GM12875 (cell line): Measurements from ENCODE around the gene ART3.

Experiments
- H3K4me3 ChIP-seq: one replicate; pipeline ENCODE4 v1.5.1; 2011; ENCODE audit warnings: low read depth, low read length, control low read depth
- CTCF ChIP-seq: IDR thresholded peaks from 2 replicates; pipeline ENCODE4 v1.5.1; 2011; ENCODE audit warnings: low read depth, mild to moderate bottlenecking, control low read depth, inconsistent platforms, low read length, moderate library complexity, borderline replicate concordance; ENCODE audit not compliant: insufficient read depth

Gene ART3

DNA sequence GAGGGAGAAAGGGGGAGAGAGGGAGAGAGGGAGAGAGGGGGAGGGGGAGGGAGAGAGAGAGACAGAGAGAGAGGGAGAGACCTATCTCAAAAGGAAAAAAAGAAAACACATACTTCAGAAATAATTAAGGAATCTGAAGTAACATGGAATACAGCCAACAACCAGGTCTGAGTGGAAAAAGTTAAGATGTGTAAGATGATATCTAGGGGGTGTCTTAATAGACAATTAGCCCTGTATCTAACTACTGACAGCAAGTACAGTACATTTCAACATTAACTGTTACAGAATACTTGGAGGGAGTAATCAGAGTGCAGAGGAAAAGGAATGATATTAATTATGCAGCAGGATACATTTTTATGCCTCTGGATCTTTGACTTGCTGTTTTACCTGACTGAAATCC, 51.3 kb downstream of the ART3 start:
- H3K4me3 ChIP-seq: no peak overlapping the region
- TF ChIP-seq CTCF: no peak

DNA sequence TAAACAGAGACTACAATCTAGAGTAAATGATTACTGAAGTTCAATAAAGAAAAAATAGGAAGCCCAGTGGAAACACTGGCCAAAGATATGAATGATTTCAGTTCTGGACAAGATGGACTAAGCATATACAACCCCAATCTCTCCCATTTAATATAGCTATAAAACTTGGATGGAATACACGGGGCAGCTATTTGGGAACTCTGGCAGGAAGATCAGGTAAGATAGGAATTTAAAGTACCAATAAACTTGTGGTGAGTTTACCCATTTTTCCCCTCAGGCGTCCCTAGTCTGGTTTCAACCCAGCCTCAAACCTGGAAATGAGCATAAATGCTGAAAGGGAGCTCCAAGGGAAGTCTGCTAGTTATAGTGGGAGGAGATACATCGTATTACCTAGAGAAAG, 53.2 kb downstream of the ART3 start:
- no peak overlapping the region for H3K4me3 ChIP-seq
- no peak for TF ChIP-seq CTCF

DNA sequence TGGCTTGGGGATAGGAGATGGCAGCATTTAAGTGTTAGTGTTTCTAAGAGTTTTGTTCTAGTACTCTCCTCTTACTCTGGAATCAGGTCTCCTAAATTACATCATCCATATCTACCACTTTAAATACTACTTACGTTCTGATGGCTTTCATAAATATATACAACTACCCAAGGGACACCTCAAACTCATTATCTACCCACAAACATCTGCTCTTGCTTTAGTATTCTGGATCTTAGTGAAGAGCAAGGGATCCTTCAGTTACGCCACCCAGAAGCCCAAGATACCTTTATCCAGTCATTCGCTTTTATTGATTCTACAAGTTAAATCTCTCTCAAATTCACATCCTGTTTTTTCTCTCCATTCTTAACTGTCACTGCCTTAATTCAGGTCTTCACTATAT, 66.7 kb downstream of the ART3 start:
- no peak overlapping the region for H3K4me3 ChIP-seq
- no peak for TF ChIP-seq CTCF

- no peak overlapping the region for H3K4me3 ChIP-seq
- no peak for TF ChIP-seq CTCF
These were observed 70.0 kb downstream of the ART3 start for GRCh38 chr4:76144546-76144945.

DNA sequence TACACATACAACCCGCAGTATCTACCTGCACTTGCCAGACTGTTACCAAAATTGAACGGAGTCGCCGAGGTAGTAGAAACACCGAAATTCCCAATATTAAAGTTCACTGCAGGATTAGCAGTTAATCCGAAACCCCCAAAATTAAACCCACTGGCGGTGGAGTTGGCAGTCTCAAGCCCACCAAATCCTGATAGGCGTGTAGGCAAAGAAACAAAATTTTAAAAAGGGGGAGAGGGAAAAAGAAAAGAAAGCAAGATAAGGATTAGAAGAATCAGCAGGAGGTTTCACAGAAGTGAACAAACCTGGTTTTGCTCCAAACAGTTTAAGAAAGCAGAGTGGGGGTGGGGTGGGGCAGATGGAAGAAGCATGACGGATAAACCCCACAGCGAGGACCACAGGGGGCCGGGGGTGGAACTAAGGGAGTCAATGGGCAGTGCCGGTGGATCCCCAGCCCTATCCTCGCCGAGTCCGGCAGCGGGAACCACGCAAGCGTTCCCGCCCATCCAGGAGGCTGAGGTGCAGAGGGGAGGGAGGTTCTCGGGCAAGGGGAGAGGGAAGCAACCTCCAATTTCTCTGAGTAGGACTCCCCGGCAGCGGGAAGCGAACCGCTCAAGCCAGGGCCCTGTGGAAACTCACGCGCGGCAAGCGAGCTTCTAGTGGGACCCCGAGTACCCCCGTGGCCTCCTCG, 73.1 kb downstream of the ART3 start:
- TF ChIP-seq CTCF: no peak
- H3K4me3 ChIP-seq: peak overlapping the region; percentile 87

GRCh38 chr4:76148142-76148865, 73.8 kb downstream of the ART3 start, which contains the start of gene NUP54:
TSS of gene NUP54 (minus strand) at chr4:76148397. CDS start at chr4:76148374, 23 bp downstream.
- peak within 1 kb of the TSS; percentile 87 for H3K4me3 ChIP-seq
- TF ChIP-seq CTCF: no peak

GRCh38 chr4:76153356-76153755, 78.8 kb downstream of the ART3 start:
- H3K4me3 ChIP-seq: no peak overlapping the region
- no peak for TF ChIP-seq CTCF
